ENCODE data around the gene S100A3. TPM values are rescaled to one million over a fixed set of nuclear protein-coding genes. Genes with fewer than 3 reads are reported as not detected.

S100A3 gene
- total RNA-seq, 2 donors from 2014 or later = 0.46 TPM; not detected in 1

GRCh38 chr1:153506831-153507413 is 42.1 kb downstream of the S100A3 start:
- 53% methylated on average over 7 of the region's 7 CpGs for WGBS
- H3K4me3 ChIP-seq = no peak overlapping the region
- DNase-seq (ENCODE audit: low spot score) = no peak

GRCh38 chr1:153506386-153506785 is 42.7 kb downstream of the S100A3 start:
- Histone ChIP-seq H3K36me3 (no peaks in the 10 kb centered on the region), H3K27ac (no peak overlapping the region), H3K9me3 (no peaks in the 10 kb centered on the region), H3K27me3 (replicated peaks; ENCODE audit: insufficient read depth) (no peaks in the 10 kb centered on the region), H3K4me3 (no peak overlapping the region), H3K4me1 (replicated peaks) (no peaks in the 10 kb centered on the region)
- WGBS = 76% methylated on average over 5 of the region's 5 CpGs
- TF ChIP-seq POLR2AphosphoS5 (IDR thresholded peaks at IDR 0.05) (no peak), CTCF (IDR thresholded peaks at IDR 0.05) (no peak), POLR2A (IDR thresholded peaks at IDR 0.05) (no peak)
- no peak for DNase-seq (ENCODE audit: low spot score)
- intact Hi-C loops (cut with DNase I) = no loop called here

More at GRCh38 chr1:153506831-153507413, 42.1 kb downstream of the S100A3 start:
- intact Hi-C loops (cut with DNase I) = no loop called here
- H3K4me1 ChIP-seq (replicated peaks) = no peaks in the 10 kb centered on the region
- no peak for TF ChIP-seq POLR2A (IDR thresholded peaks at IDR 0.05)
- TF ChIP-seq POLR2AphosphoS5 (IDR thresholded peaks at IDR 0.05) = peak; percentile 77
- no peaks in the 10 kb centered on the region for H3K36me3 ChIP-seq
- H3K27me3 ChIP-seq (replicated peaks; ENCODE audit: insufficient read depth) = no peaks in the 10 kb centered on the region
- H3K27ac ChIP-seq = peak overlapping the region; percentile 38 to 53
- no peaks in the 10 kb centered on the region for H3K9me3 ChIP-seq

- DNase-seq (ENCODE audit: low spot score) = no peak
Observed at GRCh38 chr1:153505576-153505975, 43.5 kb downstream of the S100A3 start.

GRCh38 chr1:153503766-153504165 is 45.3 kb downstream of the S100A3 start:
- H3K4me3 ChIP-seq = no peak overlapping the region
- no peak for TF ChIP-seq POLR2A (IDR thresholded peaks at IDR 0.05)
- TF ChIP-seq POLR2AphosphoS5 (IDR thresholded peaks at IDR 0.05) = no peak
- TF ChIP-seq CTCF (IDR thresholded peaks at IDR 0.05) = no peak
- no peaks in the 10 kb centered on the region for H3K27me3 ChIP-seq (replicated peaks; ENCODE audit: insufficient read depth)
- WGBS = 88% methylated on average over 3 of the region's 3 CpGs
- no peaks in the 10 kb centered on the region for H3K9me3 ChIP-seq
- DNase-seq (ENCODE audit: low spot score) = no peak
- no peak overlapping the region for H3K27ac ChIP-seq
- intact Hi-C loops (cut with DNase I) = no loop called here
- no peaks in the 10 kb centered on the region for H3K4me1 ChIP-seq (replicated peaks)
- H3K36me3 ChIP-seq = no peaks in the 10 kb centered on the region

More at GRCh38 chr1:153505576-153505975, 43.5 kb downstream of the S100A3 start:
- Histone ChIP-seq H3K9me3 (no peaks in the 10 kb centered on the region), H3K4me3 (no peak overlapping the region), H3K27ac (no peak overlapping the region), H3K36me3 (no peaks in the 10 kb centered on the region), H3K4me1 (replicated peaks) (no peaks in the 10 kb centered on the region), H3K27me3 (replicated peaks; ENCODE audit: insufficient read depth) (no peaks in the 10 kb centered on the region)
- TF ChIP-seq POLR2AphosphoS5 (IDR thresholded peaks at IDR 0.05) (no peak), POLR2A (IDR thresholded peaks at IDR 0.05) (no peak), CTCF (IDR thresholded peaks at IDR 0.05) (no peak)
- WGBS = 89% methylated on average over 1 of the region's 1 CpG
- intact Hi-C loops (cut with DNase I) = no loop called here

GRCh38 chr1:153498746-153499145 is 50.3 kb downstream of the S100A3 start:
- WGBS = 2% methylated on average over 2 of the region's 2 CpGs
- Histone ChIP-seq H3K27me3 (replicated peaks; ENCODE audit: insufficient read depth) (no peaks in the 10 kb centered on the region), H3K4me1 (replicated peaks) (no peaks in the 10 kb centered on the region)

More at GRCh38 chr1:153498746-153499145, 50.3 kb downstream of the S100A3 start:
- no peak for TF ChIP-seq POLR2AphosphoS5 (IDR thresholded peaks at IDR 0.05)
- no peak for TF ChIP-seq CTCF (IDR thresholded peaks at IDR 0.05)
- TF ChIP-seq POLR2A (IDR thresholded peaks at IDR 0.05) = no peak
- DNase-seq (ENCODE audit: low spot score) = no peak
- H3K4me3 ChIP-seq = no peak overlapping the region
- intact Hi-C loops (cut with DNase I) = no loop called here
- H3K27ac ChIP-seq = no peak overlapping the region
- H3K9me3 ChIP-seq = no peaks in the 10 kb centered on the region
- no peaks in the 10 kb centered on the region for H3K36me3 ChIP-seq

Other genes with a start within 250 kb of the S100A3 start
- not detected for gene PGLYRP3, start 236.3 kb downstream of the S100A3 start, total RNA-seq
- not detected for gene PGLYRP4, start 200.4 kb downstream of the S100A3 start, total RNA-seq
- 10 to 100 TPM; 25.6 to 45.2 TPM for gene S100A9, start 191.4 kb downstream of the S100A3 start, total RNA-seq
- gene S100A12, start 173.6 kb downstream of the S100A3 start, total RNA-seq = not detected
- gene S100A8, start 158.2 kb downstream of the S100A3 start, total RNA-seq = 1 to 10 TPM; 1.5 to 5.6 TPM
- not detected for gene S100A7A, start 132.7 kb downstream of the S100A3 start, total RNA-seq
- gene S100A7, start 88.6 kb downstream of the S100A3 start, total RNA-seq = not detected
- gene S100A6, start 13.3 kb downstream of the S100A3 start, total RNA-seq = 100 to 1,000 TPM; 184 to 279 TPM
- gene S100A5, start 8.3 kb downstream of the S100A3 start, total RNA-seq = not detected
- gene S100A4, start 3.5 kb downstream of the S100A3 start, total RNA-seq = 10 to 100 TPM; 56.3 to 71.3 TPM
- 10 to 100 TPM; 14.1 to 22.6 TPM for gene S100A2, start 16.6 kb upstream of the S100A3 start, total RNA-seq
- gene S100A16, start 63.9 kb upstream of the S100A3 start, total RNA-seq = 100 to 1,000 TPM in 1 of 2 donors, 10 to 100 TPM in 1; 78.4 to 165 TPM
- 10 to 100 TPM; 13.5 to 25.0 TPM for gene S100A14, start 67.1 kb upstream of the S100A3 start, total RNA-seq
- gene S100A13, start 78.2 kb upstream of the S100A3 start, total RNA-seq = 10 to 100 TPM; 53.3 to 96.5 TPM
- 10 to 100 TPM in 1 of 2 donors, 1 to 10 TPM in 1; 9.1 to 10.7 TPM for gene S100A1, start 79.2 kb upstream of the S100A3 start, total RNA-seq
- 10 to 100 TPM; 60.6 to 74.4 TPM for gene CHTOP, start 84.8 kb upstream of the S100A3 start, total RNA-seq
- 10 to 100 TPM; 64.9 to 73.0 TPM for gene SNAPIN, start 109.4 kb upstream of the S100A3 start, total RNA-seq
- 100 to 1,000 TPM; 116 to 122 TPM for gene ILF2, start 121.7 kb upstream of the S100A3 start, total RNA-seq
- gene NPR1, start 129.4 kb upstream of the S100A3 start, total RNA-seq = 1 to 10 TPM; 2.9 to 6.0 TPM
- gene INTS3, start 178.8 kb upstream of the S100A3 start, total RNA-seq = 10 to 100 TPM; 26.1 to 70.0 TPM
- 10 to 100 TPM; 27.4 to 30.9 TPM for gene SLC27A3, start 226.1 kb upstream of the S100A3 start, total RNA-seq

All from prostate gland (tissue), 2 donors.